Right lobe of liver (tissue), 6 donors: ENCODE data around the gene KRTDAP. TPM values are rescaled to one million over a fixed set of nuclear protein-coding genes. Genes with fewer than 3 reads are reported as not detected.

Source experiments
- ATAC-seq, 4 donors: fragments of 200-7000 bp; cut with Tn5 transposase; one replicate each; pipeline ENCODE4 v1.9.1; 2020; ENCODE audit warnings: mild to moderate bottlenecking in 4 of 4, moderate library complexity in 4 of 4
- DNase-seq, 3 donors: peaks; one replicate each; pipeline ENCODE4 v3.0.0-alpha.2; 2020
- H3K27ac ChIP-seq, 3 donors: fragments of 200-600 bp; one replicate each; pipeline ENCODE4 v1.8.0; 2022
- H3K27me3 ChIP-seq, 2 donors: fragments of 200-600 bp; one replicate each; pipeline ENCODE4 v1.8.0; 2022
- H3K36me3 ChIP-seq, 4 donors: fragments of 200-600 bp; sonication (generic) in 1 of 4; one replicate each; pipeline versions ENCODE4 v1.5.1 to v1.8.0; 2017 to 2022; ENCODE audit warnings: control low read depth in 1 of 4
- H3K4me1 ChIP-seq, 4 donors: fragments of 200-600 bp; sonication (generic) in 1 of 4; one replicate each; pipeline versions ENCODE4 v1.5.1 to v1.8.0; 2017 to 2022; ENCODE audit warnings: control low read depth in 1 of 4
- H3K4me3 ChIP-seq, 3 donors: fragments of 200-600 bp; one replicate each; pipeline ENCODE4 v1.8.0; 2022
- H3K9me3 ChIP-seq, 4 donors: fragments of 200-600 bp; sonication (generic) in 1 of 4; one replicate each; pipeline versions ENCODE4 v1.5.1 to v1.8.0; 2017 to 2022; ENCODE audit warnings: control low read depth in 1 of 4
- CTCF ChIP-seq, 4 donors: fragments of 200-600 bp in 3 of 4; fragments of 450-650 bp in 1 of 4; IDR thresholded peaks; one replicate each; pipeline versions ENCODE4 v1.5.1 to v1.8.0; 2016 to 2022; ENCODE audit warnings: antibody characterized with exemption in 4 of 4, mild to moderate bottlenecking in 2 of 4
- POLR2A ChIP-seq: fragments of 450-650 bp; IDR thresholded peaks from one replicate; pipeline ENCODE4 v1.6.1; 2017; ENCODE audit warnings: antibody characterized with exemption, mild to moderate bottlenecking
- WGBS: methylation state at CpG from one replicate; pipeline ENCODE4 v1.1.6; 2018; ENCODE audit warnings: low coverage, low lambda C conversion rate; ENCODE audit not compliant: insufficient coverage; ENCODE audit errors: missing lambda C conversion rate; 5-methylcytosine and 5-hydroxymethylcytosine counted together
- intact Hi-C, 2 donors: fragments of 100-400 bp; cut with DNase I; formaldehyde crosslinking; loops; one replicate each; pipeline versions ENCODE4 v1.11.2 to v1.14.1; 2022
- total RNA-seq, 6 experiments: library from RNA; depleted of rRNA in 2 of 6; stranded (reverse); fragments of >200 nt in 2 of 6; fragmentation: NEBNext Ultra II Directional in 3 of 6; extraction: Animal tissue kit (Norgen Biotek cat#: 25700) in 3 of 6; gene quantifications; one replicate each; pipeline versions ENCODE4 v1.1.0 to v1.2.4, GENCODE V29; 2016 to 2023
- donor health status: DM: no; HTN: yes; CAD: no.
- donor health status: DM: no; HTN: no; CAD: no.
- donor health status: DM: no; HTN: no; CAD: no.
- donor health status: DM: no; HTN: yes; CAD: no.
- donor health status: DM: no; HTN: yes; CAD: no.

Gene KRTDAP
- total RNA-seq, 6 experiments from 2014 or later = not detected

GRCh38 chr19:35510626-35510964, 20.3 kb upstream of the KRTDAP start:
- Histone ChIP-seq H3K27ac (no peak overlapping the region), H3K36me3 (no peaks in the 10 kb centered on the region), H3K4me1 (peaks cover 0 to 10% (median 0%) of the 10 kb centered on the region in 4 donors), H3K27me3 (no peaks in the 10 kb centered on the region), H3K9me3 (no peaks in the 10 kb centered on the region), H3K4me3 (no peak overlapping the region)
- no peak for DNase-seq
- intact Hi-C loops = no loop called here
- TF ChIP-seq CTCF (IDR thresholded peaks at IDR 0.05) = peak in 1 of 4 donors; percentile 1
- TF ChIP-seq POLR2A = no peak
- 0% methylated on average over 7 of the region's 15 CpGs for WGBS
- no peak for ATAC-seq

GRCh38 chr19:35509861-35510625, 19.8 kb upstream of the KRTDAP start:
- intact Hi-C loops = no loop called here
- Histone ChIP-seq H3K36me3 (no peaks in the 10 kb centered on the region), H3K4me3 (peak overlapping the region; percentile 25 to 39 (median 38)), H3K27ac (no peak overlapping the region), H3K9me3 (no peaks in the 10 kb centered on the region), H3K27me3 (no peaks in the 10 kb centered on the region), H3K4me1 (peaks cover 0 to 10% (median 0%) of the 10 kb centered on the region in 4 donors)
- peak; percentile 85 to 93 (median 91) for ATAC-seq
- DNase-seq = peak; percentile 76 to 79 (median 77)
- WGBS = 1% methylated on average over 25 of the region's 39 CpGs
- no peak for TF ChIP-seq POLR2A
- peak; percentile 75 to 95 (median 94) for TF ChIP-seq CTCF (IDR thresholded peaks at IDR 0.05)

- intact Hi-C loops = no loop called here
- peak in 3 of 4 donors; percentile 28 to 29 (median 29) for ATAC-seq
- Histone ChIP-seq H3K27me3 (no peaks in the 10 kb centered on the region), H3K9me3 (no peaks in the 10 kb centered on the region), H3K4me3 (no peak overlapping the region), H3K27ac (no peak overlapping the region), H3K4me1 (peaks cover 0 to 10% (median 0%) of the 10 kb centered on the region in 4 donors), H3K36me3 (no peaks in the 10 kb centered on the region)
- 31% methylated on average over 12 of the region's 12 CpGs for WGBS
- TF ChIP-seq POLR2A = no peak
- no peak for TF ChIP-seq CTCF (IDR thresholded peaks at IDR 0.05)
- DNase-seq = no peak
These were observed 18.9 kb upstream of the KRTDAP start for GRCh38 chr19:35509018-35509652.

- no peak for TF ChIP-seq CTCF (IDR thresholded peaks at IDR 0.05)
- no peak for TF ChIP-seq POLR2A
- intact Hi-C loops = no loop called here
These were observed 17.9 kb upstream of the KRTDAP start for GRCh38 chr19:35508129-35508528.

More at GRCh38 chr19:35508129-35508528, 17.9 kb upstream of the KRTDAP start:
- no peaks in the 10 kb centered on the region for H3K36me3 ChIP-seq
- DNase-seq (no peak), ATAC-seq (no peak)
- H3K27me3 ChIP-seq = no peaks in the 10 kb centered on the region
- H3K4me3 ChIP-seq = no peak overlapping the region
- H3K4me1 ChIP-seq = peaks cover 0 to 10% (median 0%) of the 10 kb centered on the region in 4 donors
- 71% methylated on average over 2 of the region's 3 CpGs for WGBS
- no peaks in the 10 kb centered on the region for H3K9me3 ChIP-seq
- no peak overlapping the region for H3K27ac ChIP-seq
